22Rv1 (cell line): ENCODE measurements around the gene COL1A1.

Experiments
- CTCF ChIP-seq: fragments of 450-650 bp; IDR thresholded peaks from 2 replicates; pipeline ENCODE4 v1.5.1; 2017; ENCODE audit warnings: mild to moderate bottlenecking
- ZFX ChIP-seq: fragments of 450-650 bp; IDR thresholded peaks from 2 replicates; pipeline ENCODE4 v1.6.1; 2017; ENCODE audit warnings: antibody characterized with exemption, borderline replicate concordance

GRCh38 chr17:50220811-50221210 is 19.4 kb upstream of the COL1A1 start:
- TF ChIP-seq CTCF (no peak), ZFX (no peak)
